IPS DF 19.7 (cell line): Measurements from ENCODE around the gene KLHL29.

Experiments
- DNase-seq: peaks from one replicate; pipeline ENCODE4 v3.0.0-alpha.2; 2013; ENCODE audit warnings: low read depth, low spot score

KLHL29 gene

GRCh38 chr2:23694058-23695045 lies 309.4 kb downstream of the KLHL29 start:
- DNase-seq: no peak

- DNase-seq: no peak
Measured at GRCh38 chr2:23695214-23695889, 310.4 kb downstream of the KLHL29 start.

GRCh38 chr2:23695890-23696751 lies 311.1 kb downstream of the KLHL29 start:
- DNase-seq: no peak

- DNase-seq: no peak
Measured at GRCh38 chr2:23696752-23697045, 311.7 kb downstream of the KLHL29 start.

DNA sequence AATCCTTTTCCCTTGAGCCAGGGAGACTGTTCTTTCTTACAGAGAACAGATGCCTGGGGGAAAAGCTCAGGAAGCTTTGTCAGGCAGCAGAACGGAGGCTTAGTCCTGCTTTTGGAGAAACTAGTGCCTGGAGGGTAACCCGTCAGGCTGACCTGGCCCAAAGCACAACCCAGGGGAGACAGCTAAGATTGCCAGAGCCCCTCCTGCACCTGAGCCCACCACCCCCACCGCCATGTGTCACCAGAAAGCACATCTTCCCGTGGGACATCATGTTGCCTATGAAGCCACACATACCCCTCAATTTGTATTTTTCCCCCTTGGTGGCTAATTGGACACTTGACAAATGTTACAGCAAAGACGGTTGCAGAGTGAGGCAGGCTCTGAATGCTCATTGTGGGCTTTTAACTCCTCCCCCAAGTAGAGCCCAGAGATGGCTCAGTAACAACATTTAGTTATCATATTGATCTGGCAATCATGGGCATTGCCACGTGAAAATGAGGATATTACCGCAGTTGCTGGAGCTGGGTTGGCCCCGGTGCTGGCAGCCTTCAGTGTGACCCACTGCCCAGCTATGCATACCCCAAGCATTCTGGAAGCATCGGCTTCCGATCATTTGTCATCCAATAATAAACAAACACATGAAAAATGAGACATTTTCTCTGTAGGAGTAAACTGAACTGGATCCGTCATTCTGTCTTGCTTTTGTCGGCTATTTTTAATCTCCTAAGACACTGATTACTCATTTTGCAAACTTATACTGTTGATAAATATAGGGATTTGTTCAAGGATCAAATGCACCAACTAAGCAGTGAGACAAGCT lies 312.5 kb downstream of the KLHL29 start:
- no peak for DNase-seq

GRCh38 chr2:23698116-23698693 lies 313.2 kb downstream of the KLHL29 start:
- DNase-seq: no peak

DNA sequence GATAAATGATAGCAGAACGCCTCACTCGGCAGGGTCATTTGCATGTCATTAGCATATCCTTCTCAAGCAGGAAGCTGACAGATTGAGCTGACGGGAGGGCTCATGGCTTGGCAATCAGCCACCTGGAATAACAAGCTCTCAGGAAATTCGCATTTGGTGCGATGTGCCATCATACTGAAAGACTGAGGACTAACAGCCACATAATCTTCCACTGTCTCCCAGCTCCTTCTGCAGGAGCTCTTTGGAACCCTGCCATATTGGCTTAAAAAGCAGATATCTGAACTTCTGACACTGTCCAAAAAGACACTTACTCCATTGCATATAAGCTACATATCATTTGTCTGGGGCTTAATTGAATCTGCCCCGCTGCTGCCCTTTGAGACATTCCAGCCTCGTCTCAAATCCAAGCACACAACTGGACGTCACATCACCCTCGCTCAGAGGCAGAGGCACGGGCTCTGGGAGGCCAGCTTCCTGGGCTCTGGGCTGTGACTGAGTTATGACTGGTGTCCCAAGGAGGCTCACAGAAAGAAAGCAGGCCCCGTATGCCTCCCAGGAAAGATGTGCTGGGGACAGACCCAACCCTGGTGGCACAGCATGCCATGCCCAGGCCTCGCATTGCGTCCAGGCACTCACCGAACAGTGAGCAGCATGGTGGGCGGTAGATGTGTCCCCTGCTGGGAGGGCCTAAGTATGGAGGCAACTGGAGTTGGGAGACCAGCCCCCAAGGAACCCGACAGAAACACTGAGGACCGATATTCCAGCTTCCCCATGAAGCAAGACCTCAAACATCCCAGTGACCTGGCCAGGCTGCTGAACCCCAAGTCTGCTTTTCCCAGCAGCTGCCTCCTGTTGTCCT lies 314.0 kb downstream of the KLHL29 start:
- DNase-seq: no peak

DNA sequence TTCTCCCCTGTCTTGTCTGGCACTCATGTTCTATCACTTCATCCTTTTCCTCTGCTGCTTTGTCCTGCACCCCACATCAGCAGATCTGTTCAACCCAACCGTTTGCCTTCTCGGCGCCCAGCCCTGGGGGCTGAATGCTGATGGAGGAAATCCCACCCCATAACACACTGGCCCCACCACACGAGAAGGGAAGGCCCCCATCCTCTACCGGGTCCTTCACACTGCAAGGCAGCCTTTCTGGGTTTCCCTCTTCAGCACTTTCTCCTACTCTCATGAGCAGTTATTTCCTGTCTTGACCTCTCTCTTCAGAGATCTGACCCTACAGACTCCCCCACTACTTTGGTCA lies 314.6 kb downstream of the KLHL29 start:
- DNase-seq: no peak

- DNase-seq: no peak
Measured at GRCh38 chr2:23700627-23701026, 315.6 kb downstream of the KLHL29 start.

DNA sequence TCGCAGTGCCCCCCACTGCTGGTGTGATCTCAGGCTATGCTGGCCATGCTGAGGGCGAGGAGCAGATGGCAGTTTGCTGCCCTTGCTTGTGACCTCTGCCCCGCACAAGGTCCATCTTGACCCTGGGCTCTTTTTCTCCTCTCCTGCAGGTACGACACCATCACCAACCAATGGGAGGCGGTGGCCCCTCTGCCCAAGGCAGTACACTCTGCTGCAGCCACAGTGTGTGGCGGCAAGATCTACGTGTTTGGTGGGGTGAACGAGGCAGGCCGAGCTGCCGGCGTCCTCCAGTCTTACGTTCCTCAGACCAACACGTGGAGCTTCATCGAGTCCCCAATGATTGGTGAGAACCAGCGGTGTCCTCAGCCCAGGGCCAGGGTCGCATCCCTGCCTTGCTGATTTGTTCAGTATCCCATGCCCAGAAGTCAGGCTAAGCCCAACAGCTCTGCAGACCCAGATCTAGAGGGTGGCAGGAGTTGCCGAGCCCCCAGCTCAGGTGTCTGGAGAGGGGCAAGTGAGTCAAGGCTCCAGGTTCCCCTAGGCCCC lies 318.1 kb downstream of the KLHL29 start:
- no peak for DNase-seq

GRCh38 chr2:23703583-23704385 lies 318.8 kb downstream of the KLHL29 start:
- no peak for DNase-seq

DNA sequence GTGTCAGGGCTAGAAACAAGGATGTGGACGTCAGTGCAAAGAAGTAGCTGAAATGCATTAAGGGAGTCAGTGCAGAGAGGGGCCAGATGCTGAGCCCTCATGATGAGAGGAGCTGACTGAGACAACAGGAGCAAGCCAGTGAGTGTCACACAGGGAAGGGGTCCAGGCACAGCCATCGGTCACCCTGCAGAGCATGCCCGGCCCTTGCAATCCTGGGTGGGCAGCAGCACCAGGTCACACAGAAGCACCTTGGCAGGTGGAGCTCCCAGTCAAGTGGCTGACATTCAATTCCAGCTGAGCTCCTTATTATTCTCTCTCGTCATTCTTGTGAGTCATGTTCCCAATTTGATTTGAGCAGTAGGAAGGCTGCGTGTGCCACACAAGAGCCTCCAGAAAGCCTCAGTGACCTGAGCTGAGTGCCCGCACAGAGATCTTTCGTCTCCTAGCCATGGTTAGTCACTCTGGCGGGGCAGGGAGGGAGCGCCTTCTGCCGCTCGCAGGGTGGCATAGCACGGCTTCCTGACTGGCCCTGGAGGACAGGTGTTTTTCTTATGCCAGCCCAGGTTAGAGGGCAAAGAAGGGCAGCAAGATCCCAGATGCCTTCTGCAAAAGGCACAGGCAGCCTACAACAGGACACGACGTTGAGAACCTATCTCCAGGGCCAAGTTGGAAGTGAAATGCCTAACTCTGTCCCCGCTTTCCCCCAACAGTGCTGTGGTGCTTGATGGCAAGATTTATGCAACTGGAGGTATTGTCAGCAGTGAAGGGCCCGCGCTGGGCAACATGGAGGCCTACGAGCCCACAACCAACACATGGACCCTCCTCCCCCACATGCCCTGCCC lies 321.0 kb downstream of the KLHL29 start:
- DNase-seq: no peak

- no peak for DNase-seq
Measured at GRCh38 chr2:23706613-23707078, 321.7 kb downstream of the KLHL29 start.

- no peak for DNase-seq
Measured at GRCh38 chr2:23707096-23707495, 322.1 kb downstream of the KLHL29 start.

DNA sequence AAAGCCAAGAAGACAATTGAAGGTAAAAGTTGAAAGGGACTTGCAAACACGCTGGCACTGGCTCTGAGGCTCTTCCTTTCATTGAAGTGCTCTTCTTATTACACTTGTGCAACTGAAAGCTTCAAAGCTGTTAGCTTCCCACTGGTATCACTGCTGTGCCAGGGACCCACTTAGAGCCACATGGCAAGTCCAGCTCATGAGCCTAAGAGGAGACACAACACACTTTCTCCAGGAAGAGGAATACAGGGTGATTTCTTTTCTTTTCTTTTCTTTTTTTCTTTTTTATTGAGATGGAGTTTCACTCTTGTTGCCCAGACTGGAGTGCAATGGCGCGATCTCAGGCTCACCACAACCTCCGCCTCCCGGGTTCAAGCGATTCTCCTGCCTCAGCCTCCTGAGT lies 323.8 kb downstream of the KLHL29 start:
- DNase-seq: no peak

GRCh38 chr2:23709311-23709710 lies 324.3 kb downstream of the KLHL29 start:
- DNase-seq: no peak

- peak; percentile 59 for DNase-seq
Measured at GRCh38 chr2:23711979-23712755, 327.2 kb downstream of the KLHL29 start.
